ENCODE measurements around the gene POLN. TPM values are rescaled to one million over a fixed set of nuclear protein-coding genes. Genes with fewer than 3 reads are reported as not detected.

Gene POLN
- total and polyA plus RNA-seq, 2 of the 4 experiments (the other 2 are of a cell fraction), result 0.63 to 0.72 TPM

- Histone ChIP-seq H3K36me3 (ENCODE audit: control insufficient read depth, insufficient read depth, low read length) (no peaks in the 10 kb centered on the region), H3K9me1 (ENCODE audit: insufficient read depth, low read length) (peaks cover 6% of the 10 kb centered on the region; the same call in 1 of the 2 replicates), H3K4me2 (ENCODE audit: low read depth, low read length) (no peak overlapping the region), H4K5ac (ENCODE audit: low read depth, low read length) (no peak overlapping the region), H3K18ac (ENCODE audit: low read depth, low read length) (no peak overlapping the region), H4K8ac (ENCODE audit: low read depth in 2 of 2, low read length in 2 of 2) (no peak overlapping the region), H2AK5ac (ENCODE audit: low read depth, low read length) (no peak overlapping the region), H3K4me1 (ENCODE audit: control insufficient read depth, insufficient read depth, low read length) (no peaks in the 10 kb centered on the region), H3K14ac (replicated peaks; ENCODE audit: low read depth, low read length) (no peak overlapping the region), H4K20me1 (ENCODE audit: insufficient read depth, low read length) (no peaks in the 10 kb centered on the region), H2BK5ac (ENCODE audit: low read depth, low read length, poor library complexity, severe bottlenecking) (no peak overlapping the region), H3K27ac (ENCODE audit: insufficient read depth, low read length) (no peak overlapping the region), H3K9me3 (ENCODE audit: control insufficient read depth, insufficient read depth, low read length) (no peaks in the 10 kb centered on the region), H4K91ac (ENCODE audit: insufficient read depth, low read depth, low read length) (no peak overlapping the region), H3K79me1 (ENCODE audit: low read depth in 1 of 2, low read length in 2 of 2) (no peaks in the 10 kb centered on the region), H2AK9ac (replicated peaks; ENCODE audit: low read depth, low read length, poor library complexity) (no peak overlapping the region), H3K23ac (ENCODE audit: low read depth, low read length) (no peak overlapping the region), H3K9ac (ENCODE audit: low read depth, low read length) (no peak overlapping the region), H3K56ac (ENCODE audit: extremely low read depth, insufficient read depth, low read length) (no peak overlapping the region), H2BK15ac (ENCODE audit: low read depth, low read length) (no peak overlapping the region), H2AFZ (replicated peaks; ENCODE audit: low read length, poor library complexity) (no peak overlapping the region), H3K27me3 (ENCODE audit: control insufficient read depth, insufficient read depth, low read length) (peaks cover 6% of the 10 kb centered on the region; the same call in 1 of the 2 replicates), H2BK20ac (ENCODE audit: low read depth, low read length) (no peak overlapping the region), H2BK120ac (ENCODE audit: low read depth, low read length) (no peak overlapping the region), H3K4ac (ENCODE audit: low read depth, low read length) (no peak overlapping the region), H3K4me3 (ENCODE audit: insufficient read depth, low read depth, low read length) (no peak overlapping the region)
- POLR2A ChIA-PET (ENCODE audit: unreplicated experiment), result no interaction called here
- DNase-seq, result no peak
- intact Hi-C loops (cut with micrococcal nuclease), result no loop called here
- TF ChIP-seq CTCF (conservative IDR thresholded peaks at IDR 0.05; ENCODE audit: low read depth, low read length) (no peak), MXI1 (IDR thresholded peaks at IDR 0.05; ENCODE audit: borderline replicate concordance, low read depth, low read length) (no peak), BHLHE40 (IDR thresholded peaks at IDR 0.05; ENCODE audit: low read depth, low read length) (no peak), RAD21 (IDR thresholded peaks at IDR 0.05; ENCODE audit: low read length) (no peak), SMC3 (IDR thresholded peaks at IDR 0.05; ENCODE audit: low read depth, low read length) (no peak), ELK1 (IDR thresholded peaks at IDR 0.05; ENCODE audit: borderline replicate concordance, low read depth, low read length) (no peak), CEBPB (IDR thresholded peaks at IDR 0.05; ENCODE audit: low read depth, low read length) (no peak), NFE2L2 (IDR thresholded peaks at IDR 0.05; ENCODE audit: low read depth, low read length) (no peak)
- in situ Hi-C loops (cut with MboI; ENCODE audit: low sequenced_read_pairs), result no loop called here
- dilution Hi-C loops (cut with HindIII; ENCODE audit: low sequenced_read_pairs, unreplicated experiment), result no loop called here
- 38% methylated on average over 1 of the region's 11 CpGs; no CpG with 5 or more reads in 1 of the 2 experiments for whole genome bisulfite sequencing, 2 experiments (ENCODE audit: extremely low coverage in 2 of 2, insufficient read length in 1 of 2)
- ATAC-seq (ENCODE audit: low read depth), result no peak
- CTCF ChIA-PET, result no interaction called here
- no TSS peak for BruUV-seq (replicated peaks)
Observed at GRCh38 chr4:2068566-2068965, 173.4 kb downstream of the POLN start.

Measured in IMR-90 (cell line).